Adrenal gland (tissue), 12 donors: Measurements from ENCODE around the gene ZFYVE21. TPM values are rescaled to one million over a fixed set of nuclear protein-coding genes. Genes with fewer than 3 reads are reported as not detected.

ENCODE experiments used
- DNase-seq, 7 donors: peaks; one replicate each; pipeline ENCODE4 v3.0.0-alpha.2; 2019 to 2020
- H3K27ac ChIP-seq, 5 donors: fragments of 200-600 bp; sonication (generic) in 4 of 5; 1 replicate in 3 of 5; 2 replicates in 2 of 5; pipeline versions ENCODE4 v1.5.1 to v1.8.0; 2016 to 2020; ENCODE audit warnings: mild to moderate bottlenecking in 1 of 5
- H3K27me3 ChIP-seq: fragments of 200-600 bp; 2 replicates; pipeline ENCODE4 v1.8.0; 2021
- H3K36me3 ChIP-seq, 2 donors: fragments of 200-600 bp; replicated peaks in 1 of 2; 1 replicate in 1 of 2; 2 replicates in 1 of 2; pipeline versions ENCODE4 v1.5.1 to v1.8.0; 2018 to 2022
- H3K4me1 ChIP-seq, 2 donors: fragments of 200-600 bp; replicated peaks in 1 of 2; 1 replicate in 1 of 2; 2 replicates in 1 of 2; pipeline versions ENCODE4 v1.5.1 to v1.8.0; 2018 to 2021
- H3K4me3 ChIP-seq, 4 donors: fragments of 200-600 bp; sonication (generic) in 3 of 4; one replicate each; pipeline ENCODE4 v1.5.1; 2016 to 2018
- H3K9me3 ChIP-seq, 3 donors: fragments of 200-600 bp; sonication (generic) in 1 of 3; replicated peaks in 1 of 3; 1 replicate in 2 of 3; 2 replicates in 1 of 3; pipeline versions ENCODE4 v1.5.1 to v1.8.0; 2016 to 2021
- CTCF ChIP-seq, 6 experiments: fragments of 450-650 bp in 4 of 6; fragments of 200-600 bp in 2 of 6; sonication (generic) in 1 of 6; IDR thresholded peaks; 1 replicate in 5 of 6; 2 replicates in 1 of 6; pipeline versions ENCODE4 v1.5.1 to v1.8.0; 2016 to 2021; ENCODE audit warnings: antibody characterized with exemption in 6 of 6, mild to moderate bottlenecking in 2 of 6, moderate library complexity in 1 of 6
- POLR2A ChIP-seq, 2 donors: fragments of 450-650 bp; IDR thresholded peaks; one replicate each; pipeline ENCODE4 v1.6.1; 2017; ENCODE audit warnings: antibody characterized with exemption in 2 of 2, mild to moderate bottlenecking in 2 of 2, moderate library complexity in 1 of 2
- WGBS, 4 donors: extraction: QIAGEN DNeasy Blood & Tissue Kit in 2 of 4; methylation state at CpG; one replicate each; pipeline versions ENCODE4 v1.1.5 to v1.1.7; 2013 to 2017; 5-methylcytosine and 5-hydroxymethylcytosine counted together
- intact Hi-C, 2 donors: fragments of 100-400 bp; cut with DNase I; formaldehyde crosslinking; loops; one replicate each; pipeline versions ENCODE4 v1.14.1 to v1.15.0; 2022 to 2023
- polyA plus RNA-seq, 3 donors: library from polyadenylated mRNA; stranded (reverse); fragments of 200-250 nt in 2 of 3; fragments of 350-450 nt in 1 of 3; fragmentation: Illumina TruSeq in 1 of 3; extraction: RNeasy Lipid Tissue Mini Kit (QIAGEN cat#74804) in 1 of 3; gene quantifications; one replicate each; pipeline ENCODE4 v1.2.3, GENCODE V29; 2013 to 2014
- total RNA-seq, 9 donors: library from RNA; depleted of rRNA in 4 of 9; stranded (reverse); fragments of >200 nt in 4 of 9; fragments of 120-200 nt in 1 of 9; fragmentation: NEBNext Ultra II Directional in 1 of 9; extraction: Animal tissue kit (Norgen Biotek cat#: 25700) in 1 of 9; gene quantifications; one replicate each; pipeline versions ENCODE4 v1.1.0 to v1.2.4, GENCODE V29; 2013 to 2023
- donor health status: healthy with polysubstance abuse.
- donor health status: Bipolar disorder and iron deficiency.
- donor health status: DM: yes; HTN: yes; CAD: no.
- donor health status: DM: no; HTN: no; CAD: no.
- donor health status: DM: no; HTN: no; CAD: no.
- donor health status: DM: yes; HTN: yes; CAD: no.

The ZFYVE21 gene
- total and polyA plus RNA-seq, 12 donors = 20.9 to 71.4 (median 41.2) TPM

- Histone ChIP-seq H3K36me3 (no peaks in the 10 kb centered on the region), H3K27me3 (no peaks in the 10 kb centered on the region), H3K9me3 (no peaks in the 10 kb centered on the region), H3K27ac (no peak overlapping the region), H3K4me1 (no peaks in the 10 kb centered on the region), H3K4me3 (no peak overlapping the region)
- intact Hi-C loops = no loop called here
- no peak for DNase-seq
- WGBS, 4 donors = 76 to 91% (median 80%) methylated on average over 1 of the region's 1 CpG
- TF ChIP-seq POLR2A (IDR thresholded peaks at IDR 0.05) (no peak), CTCF (IDR thresholded peaks at IDR 0.05) (no peak)
Measured at GRCh38 chr14:103762036-103762435, 46.4 kb downstream of the ZFYVE21 start.

GRCh38 chr14:103762541-103762940 is 46.9 kb downstream of the ZFYVE21 start:
- intact Hi-C loops = no loop called here
- H3K4me1 ChIP-seq = no peaks in the 10 kb centered on the region
- no peaks in the 10 kb centered on the region for H3K9me3 ChIP-seq
- no peak overlapping the region for H3K27ac ChIP-seq
- peak in 1 of 7 donors; percentile 31 for DNase-seq
- no peaks in the 10 kb centered on the region for H3K36me3 ChIP-seq
- TF ChIP-seq POLR2A (IDR thresholded peaks at IDR 0.05) (no peak), CTCF (IDR thresholded peaks at IDR 0.05) (no peak)
- no peaks in the 10 kb centered on the region for H3K27me3 ChIP-seq
- WGBS, 4 donors = 84 to 94% (median 88%) methylated on average over 13 of the region's 13 CpGs
- no peak overlapping the region for H3K4me3 ChIP-seq

- Histone ChIP-seq H3K9me3 (no peaks in the 10 kb centered on the region), H3K27ac (no peak overlapping the region), H3K4me1 (no peaks in the 10 kb centered on the region), H3K36me3 (no peaks in the 10 kb centered on the region), H3K27me3 (no peaks in the 10 kb centered on the region), H3K4me3 (no peak overlapping the region)
- peak in 1 of 7 donors; percentile 7 for DNase-seq
- 94 to 99% (median 97%) methylated on average over 5 of the region's 5 CpGs for WGBS, 4 donors
- TF ChIP-seq POLR2A (IDR thresholded peaks at IDR 0.05) = no peak
- intact Hi-C loops = no loop called here
Measured at GRCh38 chr14:103763730-103764488, 48.3 kb downstream of the ZFYVE21 start.

GRCh38 chr14:103765526-103765925 is 49.9 kb downstream of the ZFYVE21 start:
- no peaks in the 10 kb centered on the region for H3K36me3 ChIP-seq
- H3K4me3 ChIP-seq = no peak overlapping the region
- TF ChIP-seq CTCF (IDR thresholded peaks at IDR 0.05) (no peak), POLR2A (IDR thresholded peaks at IDR 0.05) (no peak)
- H3K27me3 ChIP-seq = no peaks in the 10 kb centered on the region
- no peaks in the 10 kb centered on the region for H3K9me3 ChIP-seq
- no peaks in the 10 kb centered on the region for H3K4me1 ChIP-seq
- WGBS, 4 donors = 71 to 81% (median 76%) methylated on average over 3 of the region's 3 CpGs
- no peak overlapping the region for H3K27ac ChIP-seq
- intact Hi-C loops = no loop called here
- DNase-seq = peak in 1 of 7 donors; percentile 37
